Measurements from ENCODE around the gene DRC1.

DNA sequence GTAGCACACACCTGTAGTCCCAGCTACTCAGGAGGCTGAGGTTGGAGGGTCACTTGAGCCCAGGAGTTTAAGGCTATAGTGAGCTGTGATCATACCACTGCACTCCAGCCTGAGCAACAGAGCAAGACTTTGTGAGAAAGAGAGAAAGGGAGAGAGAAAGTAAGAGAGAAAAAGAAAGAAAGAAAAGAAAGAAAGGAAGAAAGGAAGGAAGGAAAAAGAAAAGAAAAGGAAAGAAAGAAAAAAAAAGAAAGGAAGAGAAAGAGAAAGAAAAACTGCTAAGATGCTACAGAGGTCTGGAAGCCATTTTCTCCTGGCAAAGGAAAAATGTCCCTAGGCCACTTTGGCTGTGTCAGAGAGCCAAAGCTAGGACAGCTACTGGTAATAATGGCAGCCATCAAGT is 30.6 kb downstream of the DRC1 start:
- TF ChIP-seq CTCF (conservative IDR thresholded peaks at IDR 0.05 in 1 of 2, IDR thresholded peaks at IDR 0.05 in 1 of 2; ENCODE audit: low read depth in 1 of 2, low read length in 2 of 2): no peak
- no peak for TF ChIP-seq EZH2 (IDR thresholded peaks at IDR 0.05; ENCODE audit: low read length, missing control alignments)
